Rectal smooth muscle tissue (tissue), 1 donor: Measurements from ENCODE around the gene WDR41.
"Not testable (repeated sequence)": the region's sequence is repeated elsewhere in the genome, so short reads cannot be mapped to it uniquely, and the experiment has no call there.

Experiments used
- H3K27ac ChIP-seq: one replicate; pipeline ENCODE4 v1.7.0; 2013; ENCODE audit warnings: low read depth, low read length, inconsistent platforms
- H3K27me3 ChIP-seq: one replicate; pipeline ENCODE4 v1.7.0; 2013; ENCODE audit warnings: low read length; ENCODE audit not compliant: control insufficient read depth, insufficient read depth
- H3K36me3 ChIP-seq: one replicate; pipeline ENCODE4 v1.7.0; 2013; ENCODE audit warnings: low read length; ENCODE audit not compliant: control insufficient read depth, insufficient read depth
- H3K4me1 ChIP-seq: one replicate; pipeline ENCODE4 v1.7.0; 2013; ENCODE audit warnings: low read length; ENCODE audit not compliant: control insufficient read depth, insufficient read depth
- H3K4me3 ChIP-seq: one replicate; pipeline ENCODE4 v1.7.0; 2013; ENCODE audit warnings: low read length
- H3K9ac ChIP-seq: one replicate; pipeline ENCODE4 v1.7.0; 2013; ENCODE audit warnings: low read length

The WDR41 gene

GRCh38 chr5:77486344-77486962, 5.7 kb downstream of the WDR41 start:
- Histone ChIP-seq H3K4me1 (no peaks in the 10 kb centered on the region), H3K27me3 (no peaks in the 10 kb centered on the region), H3K4me3 (no peak overlapping the region), H3K9ac (no peak overlapping the region), H3K36me3 (no peaks in the 10 kb centered on the region), H3K27ac (no peak overlapping the region)

GRCh38 chr5:77483682-77484081, 8.4 kb downstream of the WDR41 start:
- Histone ChIP-seq H3K27ac (no peak overlapping the region), H3K4me1 (no peaks in the 10 kb centered on the region), H3K27me3 (no peaks in the 10 kb centered on the region), H3K9ac (no peak overlapping the region), H3K4me3 (no peak overlapping the region), H3K36me3 (no peaks in the 10 kb centered on the region)

- H3K36me3 ChIP-seq, H3K27me3 ChIP-seq, H3K4me1 ChIP-seq, H3K4me3 ChIP-seq, H3K27ac ChIP-seq, H3K9ac ChIP-seq: not testable (repeated sequence)
Observed at GRCh38 chr5:77475041-77475440, 17.1 kb downstream of the WDR41 start.

GRCh38 chr5:77468875-77469274, 23.2 kb downstream of the WDR41 start:
- H3K27ac ChIP-seq, H3K4me1 ChIP-seq, H3K36me3 ChIP-seq: not testable (repeated sequence)

GRCh38 chr5:77463905-77464304, 28.2 kb downstream of the WDR41 start:
- Histone ChIP-seq H3K27ac (no peak overlapping the region), H3K4me3 (no peak overlapping the region), H3K9ac (no peak overlapping the region), H3K27me3 (no peaks in the 10 kb centered on the region), H3K4me1 (no peaks in the 10 kb centered on the region), H3K36me3 (peaks cover 3% of the 10 kb centered on the region)

More at GRCh38 chr5:77468875-77469274, 23.2 kb downstream of the WDR41 start:
- not testable (repeated sequence) for H3K9ac ChIP-seq, H3K27me3 ChIP-seq, H3K4me3 ChIP-seq

GRCh38 chr5:77461287-77461686, 30.8 kb downstream of the WDR41 start:
- H3K27ac ChIP-seq = no peak overlapping the region
- H3K4me1 ChIP-seq = no peaks in the 10 kb centered on the region
- no peak overlapping the region for H3K4me3 ChIP-seq
- no peaks in the 10 kb centered on the region for H3K27me3 ChIP-seq
- H3K36me3 ChIP-seq = peaks cover 3% of the 10 kb centered on the region
- no peak overlapping the region for H3K9ac ChIP-seq

GRCh38 chr5:77454123-77454522, 38.0 kb downstream of the WDR41 start:
- H3K27me3 ChIP-seq = no peaks in the 10 kb centered on the region
- no peaks in the 10 kb centered on the region for H3K4me1 ChIP-seq
- H3K9ac ChIP-seq = no peak overlapping the region
- H3K4me3 ChIP-seq = no peak overlapping the region
- H3K36me3 ChIP-seq = peaks cover under 1% of the 10 kb centered on the region
- no peak overlapping the region for H3K27ac ChIP-seq

GRCh38 chr5:77452351-77452750, 39.8 kb downstream of the WDR41 start:
- Histone ChIP-seq H3K4me1 (no peaks in the 10 kb centered on the region), H3K27ac (no peak overlapping the region), H3K4me3 (no peak overlapping the region), H3K36me3 (peaks cover 5% of the 10 kb centered on the region), H3K9ac (no peak overlapping the region), H3K27me3 (no peaks in the 10 kb centered on the region)

GRCh38 chr5:77449981-77450380, 42.1 kb downstream of the WDR41 start:
- H3K27me3 ChIP-seq = no peaks in the 10 kb centered on the region
- peaks cover 5% of the 10 kb centered on the region for H3K36me3 ChIP-seq
- H3K4me1 ChIP-seq = no peaks in the 10 kb centered on the region
- H3K9ac ChIP-seq = no peak overlapping the region
- H3K27ac ChIP-seq = no peak overlapping the region
- no peak overlapping the region for H3K4me3 ChIP-seq

GRCh38 chr5:77449277-77449676, 42.8 kb downstream of the WDR41 start:
- H3K27me3 ChIP-seq = no peaks in the 10 kb centered on the region
- H3K4me3 ChIP-seq = no peak overlapping the region
- H3K36me3 ChIP-seq = peaks cover 5% of the 10 kb centered on the region
- no peak overlapping the region for H3K9ac ChIP-seq
- no peak overlapping the region for H3K27ac ChIP-seq
- no peaks in the 10 kb centered on the region for H3K4me1 ChIP-seq

GRCh38 chr5:77448831-77449230, 43.3 kb downstream of the WDR41 start:
- peaks cover 5% of the 10 kb centered on the region for H3K36me3 ChIP-seq
- H3K27me3 ChIP-seq = no peaks in the 10 kb centered on the region
- H3K27ac ChIP-seq = no peak overlapping the region
- H3K9ac ChIP-seq = no peak overlapping the region
- no peaks in the 10 kb centered on the region for H3K4me1 ChIP-seq
- no peak overlapping the region for H3K4me3 ChIP-seq

- Histone ChIP-seq H3K4me3 (no peak overlapping the region), H3K36me3 (peaks cover 5% of the 10 kb centered on the region), H3K9ac (no peak overlapping the region), H3K4me1 (no peaks in the 10 kb centered on the region), H3K27ac (no peak overlapping the region), H3K27me3 (no peaks in the 10 kb centered on the region)
Observed at GRCh38 chr5:77444356-77444755, 47.8 kb downstream of the WDR41 start.

- H3K9ac ChIP-seq = no peak overlapping the region
- peaks cover under 1% of the 10 kb centered on the region for H3K36me3 ChIP-seq
- H3K4me1 ChIP-seq = no peaks in the 10 kb centered on the region
- H3K27ac ChIP-seq = no peak overlapping the region
- H3K4me3 ChIP-seq = no peak overlapping the region
- H3K27me3 ChIP-seq = no peaks in the 10 kb centered on the region
Observed at GRCh38 chr5:77443670-77444069, 48.4 kb downstream of the WDR41 start.
